Measurements from ENCODE around the gene CACNA1A.
A peak's percentile ranks its signal among the peaks of the same experiment; 100 is the strongest.

The CACNA1A gene

GRCh38 chr19:13162724-13163608 lies 343.3 kb downstream of the CACNA1A start:
- peak; percentile 74 to 84 (median 75) for DNase-seq
- Histone ChIP-seq H3K36me3 (ENCODE audit: control insufficient read depth, insufficient read depth, low read length) (no peaks in the 10 kb centered on the region), H3K4me1 (ENCODE audit: control insufficient read depth, insufficient read depth, low read length, poor library complexity, severe bottlenecking) (peaks cover 63% of the 10 kb centered on the region), H3K27ac (ENCODE audit: insufficient read depth, low read length, poor library complexity, severe bottlenecking) (peak overlapping the region; percentile 88), H3K4me3 (ENCODE audit: insufficient read depth, low read depth, low read length, poor library complexity, severe bottlenecking) (peak overlapping the region; percentile 60), H3K27me3 (replicated peaks; ENCODE audit: control insufficient read depth, insufficient read depth, low read length, poor library complexity, severe bottlenecking) (no peaks in the 10 kb centered on the region), H3K9me3 (ENCODE audit: control insufficient read depth, low read length) (no peaks in the 10 kb centered on the region)

DNA sequence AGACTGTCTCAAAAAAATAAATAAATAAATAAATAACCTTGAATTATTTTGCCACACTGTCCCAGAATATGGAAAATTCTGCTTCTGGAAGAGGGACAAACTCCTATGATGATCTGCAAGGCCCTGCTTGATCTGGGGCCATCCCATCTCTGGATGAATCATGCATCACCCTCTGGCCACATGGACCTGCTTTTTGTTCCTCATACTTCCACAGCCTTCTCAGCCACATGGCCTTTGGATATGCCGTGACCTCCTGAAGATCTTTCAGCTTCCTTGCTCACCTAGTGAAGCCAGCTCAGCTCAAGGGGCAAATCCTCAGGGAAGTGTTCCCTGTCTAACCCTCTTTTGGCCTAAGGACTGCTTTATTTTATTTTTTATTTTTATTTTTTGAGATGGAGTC lies 345.7 kb downstream of the CACNA1A start:
- Histone ChIP-seq H3K9me3 (ENCODE audit: control insufficient read depth, low read length) (no peaks in the 10 kb centered on the region), H3K27me3 (replicated peaks; ENCODE audit: control insufficient read depth, insufficient read depth, low read length, poor library complexity, severe bottlenecking) (no peaks in the 10 kb centered on the region), H3K4me3 (ENCODE audit: insufficient read depth, low read depth, low read length, poor library complexity, severe bottlenecking) (no peak overlapping the region), H3K27ac (ENCODE audit: insufficient read depth, low read length, poor library complexity, severe bottlenecking) (peak overlapping the region; percentile 88), H3K4me1 (ENCODE audit: control insufficient read depth, insufficient read depth, low read length, poor library complexity, severe bottlenecking) (peaks cover 68% of the 10 kb centered on the region), H3K36me3 (ENCODE audit: control insufficient read depth, insufficient read depth, low read length) (no peaks in the 10 kb centered on the region)
- no peak for DNase-seq

DNA sequence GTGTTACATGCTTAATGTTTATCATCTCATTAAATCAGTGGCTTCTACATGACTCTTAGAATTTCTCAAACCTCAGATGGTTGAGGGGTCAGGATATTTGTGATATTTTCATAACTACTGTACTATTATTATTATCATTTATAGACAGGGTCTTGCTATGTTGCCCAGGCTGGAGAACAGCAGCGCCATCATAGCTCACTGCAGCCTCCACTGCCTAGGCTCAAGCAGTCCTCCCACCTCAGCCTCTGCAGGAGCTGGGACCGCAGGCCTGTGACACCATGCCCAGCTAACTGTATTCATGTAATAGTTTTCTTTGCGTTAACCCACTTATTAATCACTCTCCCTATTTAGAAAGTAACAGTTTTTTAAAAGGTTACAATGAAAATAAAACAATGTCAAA lies 346.6 kb downstream of the CACNA1A start:
- no peaks in the 10 kb centered on the region for H3K9me3 ChIP-seq (ENCODE audit: control insufficient read depth, low read length)
- no peak overlapping the region for H3K27ac ChIP-seq (ENCODE audit: insufficient read depth, low read length, poor library complexity, severe bottlenecking)
- H3K27me3 ChIP-seq (replicated peaks; ENCODE audit: control insufficient read depth, insufficient read depth, low read length, poor library complexity, severe bottlenecking), result no peaks in the 10 kb centered on the region
- H3K4me1 ChIP-seq (ENCODE audit: control insufficient read depth, insufficient read depth, low read length, poor library complexity, severe bottlenecking), result peaks cover 60% of the 10 kb centered on the region
- H3K4me3 ChIP-seq (ENCODE audit: insufficient read depth, low read depth, low read length, poor library complexity, severe bottlenecking), result no peak overlapping the region
- H3K36me3 ChIP-seq (ENCODE audit: control insufficient read depth, insufficient read depth, low read length), result no peaks in the 10 kb centered on the region
- no peak for DNase-seq

All from effector memory CD4-positive, alpha-beta T cell (primary cell).